GM23248 (cell line): Measurements from ENCODE around the gene HDAC10. TPM values are rescaled to one million over a fixed set of nuclear protein-coding genes. Genes with fewer than 3 reads are reported as not detected.
A peak's percentile ranks its signal among the peaks of the same experiment; 100 is the strongest.

Experiments
- DNase-seq: peaks from one replicate; pipeline ENCODE4 v3.0.0-alpha.2; 2015
- H2AFZ ChIP-seq: fragments of 200-600 bp; sonication (generic); 2 replicates; pipeline ENCODE4 v1.6.1; 2016; ENCODE audit warnings: antibody characterized with exemption
- H3F3A ChIP-seq: fragments of 200-600 bp; sonication (generic); 2 replicates; pipeline ENCODE4 v1.6.1; 2016; ENCODE audit warnings: mild to moderate bottlenecking, antibody characterized with exemption, mixed run types; ENCODE audit not compliant: insufficient read depth
- H3K27ac ChIP-seq: fragments of 200-600 bp; sonication (generic); 2 replicates; pipeline ENCODE4 v1.5.1; 2016; ENCODE audit warnings: mild to moderate bottlenecking
- H3K27me3 ChIP-seq: fragments of 200-600 bp; sonication (generic); replicated peaks from 2 replicates; pipeline ENCODE4 v1.6.1; 2016; ENCODE audit warnings: mild to moderate bottlenecking; ENCODE audit not compliant: insufficient read depth
- H3K36me3 ChIP-seq: fragments of 200-600 bp; sonication (generic); 2 replicates; pipeline ENCODE4 v1.6.1; 2016; ENCODE audit warnings: low read depth, mild to moderate bottlenecking
- H3K4me1 ChIP-seq: fragments of 200-600 bp; sonication (generic); 2 replicates; pipeline ENCODE4 v1.6.1; 2016; ENCODE audit warnings: mild to moderate bottlenecking; ENCODE audit not compliant: insufficient read depth
- H3K4me2 ChIP-seq: fragments of 200-600 bp; sonication (generic); one replicate; pipeline ENCODE4 v1.6.1; 2016; ENCODE audit warnings: mild to moderate bottlenecking; ENCODE audit not compliant: unreplicated experiment
- H3K4me3 ChIP-seq: fragments of 200-600 bp; sonication (generic); 2 replicates; pipeline ENCODE4 v1.5.1; 2016; ENCODE audit warnings: mild to moderate bottlenecking
- H3K79me2 ChIP-seq: fragments of 200-600 bp; sonication (generic); 2 replicates; pipeline ENCODE4 v1.6.1; 2016; ENCODE audit warnings: mild to moderate bottlenecking; ENCODE audit not compliant: insufficient read depth
- H3K9ac ChIP-seq: fragments of 200-600 bp; sonication (generic); 2 replicates; pipeline ENCODE4 v1.6.1; 2016; ENCODE audit warnings: mild to moderate bottlenecking
- H3K9me2 ChIP-seq: fragments of 200-600 bp; sonication (generic); 2 replicates; pipeline ENCODE4 v1.6.1; 2016; ENCODE audit warnings: mixed run types, mild to moderate bottlenecking, moderate library complexity; ENCODE audit not compliant: insufficient read depth
- H3K9me3 ChIP-seq: fragments of 200-600 bp; sonication (generic); one replicate; pipeline ENCODE4 v1.6.1; 2017; ENCODE audit warnings: low read depth
- H4K20me1 ChIP-seq: fragments of 200-600 bp; sonication (generic); 2 replicates; pipeline ENCODE4 v1.6.0; 2016; ENCODE audit not compliant: insufficient read depth
- EZH2 ChIP-seq: fragments of 200-600 bp; sonication (generic); IDR thresholded peaks from 2 replicates; pipeline ENCODE4 v1.6.1; 2018; ENCODE audit warnings: antibody characterized with exemption, mild to moderate bottlenecking; ENCODE audit not compliant: insufficient read depth, poor library complexity, severe bottlenecking
- EZH2phosphoT487 ChIP-seq: fragments of 200-600 bp; sonication (generic); IDR thresholded peaks from 2 replicates; pipeline ENCODE4 v1.6.1; 2018; ENCODE audit warnings: antibody characterized with exemption, moderate library complexity, mild to moderate bottlenecking, low read depth; ENCODE audit not compliant: insufficient read depth
- WGBS, 2 experiments: methylation state at CpG; one replicate each; pipeline ENCODE4 v1.1.6; 2015 to 2017; ENCODE audit warnings: low lambda C conversion rate in 2 of 2, low coverage in 1 of 2; ENCODE audit errors: missing lambda C conversion rate in 2 of 2; 5-methylcytosine and 5-hydroxymethylcytosine counted together
- in situ Hi-C: fragments of 300-500 bp; cut with MboI; formaldehyde crosslinking; loops from 2 replicates; pipeline ENCODE4 v1.15.0; 2020
- polyA plus RNA-seq: library from polyadenylated mRNA; unstranded; fragments of >200 nt; fragmentation: Nextera tagmentation; extraction: Ambion mirVana; gene quantifications from 2 replicates; pipeline ENCODE4 v1.2.1, GENCODE V29; 2016
- total RNA-seq: library from RNA; depleted of rRNA; stranded (reverse); fragments of >200 nt; shearing (Covaris generic); gene quantifications from 2 replicates; pipeline ENCODE4 v1.2.3, GENCODE V29; 2014

The HDAC10 gene
- total and polyA plus RNA-seq, 2 experiments from 2014 or later, result 6.6 to 16.8 TPM

- in situ Hi-C loops, result no loop called here
- Histone ChIP-seq H3K4me1 (no peaks in the 10 kb centered on the region), H3K9me3 (no peaks in the 10 kb centered on the region), H3F3A (no peaks in the 10 kb centered on the region), H3K27ac (no peak overlapping the region), H3K36me3 (no peaks in the 10 kb centered on the region), H4K20me1 (no peaks in the 10 kb centered on the region), H2AFZ (no peak overlapping the region), H3K9ac (no peak overlapping the region), H3K4me2 (no peak overlapping the region), H3K4me3 (no peak overlapping the region), H3K9me2 (no peaks in the 10 kb centered on the region), H3K79me2 (peaks cover 12% of the 10 kb centered on the region), H3K27me3 (no peaks in the 10 kb centered on the region)
- no peak for TF ChIP-seq EZH2
- TF ChIP-seq EZH2phosphoT487, result no peak
- DNase-seq, result peak; percentile 68
- 78 to 84% methylated on average over 31 to 40 of the region's 42 CpGs for WGBS, 2 experiments
These were observed 31.9 kb downstream of the HDAC10 start for GRCh38 chr22:50218996-50219727.

GRCh38 chr22:50218153-50218995 lies 32.7 kb downstream of the HDAC10 start:
- H3K4me1 ChIP-seq, result no peaks in the 10 kb centered on the region
- no peaks in the 10 kb centered on the region for H4K20me1 ChIP-seq
- no peaks in the 10 kb centered on the region for H3K9me3 ChIP-seq
- DNase-seq, result no peak
- no peak overlapping the region for H3K27ac ChIP-seq
- H3K4me3 ChIP-seq, result no peak overlapping the region
- no peaks in the 10 kb centered on the region for H3K9me2 ChIP-seq
- peaks cover 20% of the 10 kb centered on the region for H3K79me2 ChIP-seq
- H2AFZ ChIP-seq, result no peak overlapping the region
- no peaks in the 10 kb centered on the region for H3F3A ChIP-seq
- TF ChIP-seq EZH2 (no peak), EZH2phosphoT487 (no peak)
- in situ Hi-C loops, result no loop called here
- no peak overlapping the region for H3K4me2 ChIP-seq
- no peaks in the 10 kb centered on the region for H3K36me3 ChIP-seq
- H3K9ac ChIP-seq, result no peak overlapping the region
- WGBS, 2 experiments, result 90 to 93% methylated on average over 29 to 43 of the region's 43 CpGs
- no peaks in the 10 kb centered on the region for H3K27me3 ChIP-seq

- in situ Hi-C loops, result no loop called here
- Histone ChIP-seq H3K27me3 (no peaks in the 10 kb centered on the region), H3K27ac (no peak overlapping the region), H2AFZ (no peak overlapping the region), H3K4me2 (no peak overlapping the region), H3K4me3 (no peak overlapping the region), H3K9me2 (no peaks in the 10 kb centered on the region), H3K4me1 (no peaks in the 10 kb centered on the region), H4K20me1 (no peaks in the 10 kb centered on the region; the same call in 1 of the 2 replicates), H3K9me3 (no peaks in the 10 kb centered on the region), H3K79me2 (peaks cover 27% of the 10 kb centered on the region), H3K36me3 (0 out of 2 replicates have a peak, but pooled peaks cover 6% of the 10 kb centered on the region), H3F3A (no peaks in the 10 kb centered on the region), H3K9ac (no peak overlapping the region)
- WGBS, 2 experiments, result 88 to 89% methylated on average over 18 to 21 of the region's 21 CpGs
- TF ChIP-seq EZH2 (no peak), EZH2phosphoT487 (no peak)
- DNase-seq, result no peak
These were observed 33.4 kb downstream of the HDAC10 start for GRCh38 chr22:50217543-50218152.
